Rectal smooth muscle tissue (tissue), 1 donor: ENCODE results near the gene CDAN1.
"Not testable (repeated sequence)": the region's sequence is repeated elsewhere in the genome, so short reads cannot be mapped to it uniquely, and the experiment has no call there.

Experiments used
- H3K27ac ChIP-seq: one replicate; pipeline ENCODE4 v1.7.0; 2013; ENCODE audit warnings: low read depth, low read length, inconsistent platforms
- H3K27me3 ChIP-seq: one replicate; pipeline ENCODE4 v1.7.0; 2013; ENCODE audit warnings: low read length; ENCODE audit not compliant: control insufficient read depth, insufficient read depth
- H3K36me3 ChIP-seq: one replicate; pipeline ENCODE4 v1.7.0; 2013; ENCODE audit warnings: low read length; ENCODE audit not compliant: control insufficient read depth, insufficient read depth
- H3K4me1 ChIP-seq: one replicate; pipeline ENCODE4 v1.7.0; 2013; ENCODE audit warnings: low read length; ENCODE audit not compliant: control insufficient read depth, insufficient read depth
- H3K4me3 ChIP-seq: one replicate; pipeline ENCODE4 v1.7.0; 2013; ENCODE audit warnings: low read length
- H3K9ac ChIP-seq: one replicate; pipeline ENCODE4 v1.7.0; 2013; ENCODE audit warnings: low read length

The CDAN1 gene

GRCh38 chr15:42736793-42737528 is at the start of gene CDAN1:
Gene CDAN1 (minus strand): TSS chr15:42737128. CDS start chr15:42737102, 26 bp downstream.
- Histone ChIP-seq H3K4me3 (peak within 1 kb of the TSS; percentile 93), H3K9ac (peak within 1 kb of the TSS; percentile 78), H3K4me1 (peaks cover 2% of the 10 kb centered on the region), H3K36me3 (peaks cover 5% of the 10 kb centered on the region), H3K27ac (peak within 1 kb of the TSS; percentile 81), H3K27me3 (no peaks in the 10 kb centered on the region)

- Histone ChIP-seq H3K36me3 (no peaks in the 10 kb centered on the region), H3K9ac (no peak overlapping the region), H3K4me3 (no peak overlapping the region), H3K27me3 (no peaks in the 10 kb centered on the region), H3K4me1 (no peaks in the 10 kb centered on the region), H3K27ac (no peak overlapping the region)
Observed at GRCh38 chr15:42785569-42785968, 48.6 kb upstream of the CDAN1 start.

- H3K9ac ChIP-seq: no peak overlapping the region
- no peaks in the 10 kb centered on the region for H3K36me3 ChIP-seq
- no peak overlapping the region for H3K27ac ChIP-seq
- H3K4me3 ChIP-seq: no peak overlapping the region
- no peaks in the 10 kb centered on the region for H3K4me1 ChIP-seq
- H3K27me3 ChIP-seq: no peaks in the 10 kb centered on the region
Observed at GRCh38 chr15:42784705-42785104, 47.8 kb upstream of the CDAN1 start.

GRCh38 chr15:42782716-42783115 is 45.8 kb upstream of the CDAN1 start:
- no peaks in the 10 kb centered on the region for H3K36me3 ChIP-seq
- no peak overlapping the region for H3K27ac ChIP-seq
- H3K9ac ChIP-seq: no peak overlapping the region
- H3K4me1 ChIP-seq: no peaks in the 10 kb centered on the region
- no peaks in the 10 kb centered on the region for H3K27me3 ChIP-seq
- H3K4me3 ChIP-seq: no peak overlapping the region

GRCh38 chr15:42775416-42775815 is 38.5 kb upstream of the CDAN1 start:
- H3K27ac ChIP-seq: no peak overlapping the region
- no peaks in the 10 kb centered on the region for H3K27me3 ChIP-seq
- H3K9ac ChIP-seq: no peak overlapping the region
- H3K36me3 ChIP-seq: peaks cover 4% of the 10 kb centered on the region
- no peak overlapping the region for H3K4me3 ChIP-seq
- H3K4me1 ChIP-seq: no peaks in the 10 kb centered on the region

GRCh38 chr15:42772901-42773300 is 36.0 kb upstream of the CDAN1 start:
- no peak overlapping the region for H3K4me3 ChIP-seq
- H3K9ac ChIP-seq: no peak overlapping the region
- no peaks in the 10 kb centered on the region for H3K4me1 ChIP-seq
- no peaks in the 10 kb centered on the region for H3K27me3 ChIP-seq
- H3K36me3 ChIP-seq: peaks cover 4% of the 10 kb centered on the region
- H3K27ac ChIP-seq: no peak overlapping the region

GRCh38 chr15:42772144-42772543 is 35.2 kb upstream of the CDAN1 start:
- Histone ChIP-seq H3K9ac (no peak overlapping the region), H3K27ac (no peak overlapping the region), H3K4me1 (no peaks in the 10 kb centered on the region), H3K36me3 (peaks cover 4% of the 10 kb centered on the region), H3K4me3 (no peak overlapping the region), H3K27me3 (no peaks in the 10 kb centered on the region)

GRCh38 chr15:42766109-42766508 is 29.2 kb upstream of the CDAN1 start:
- not testable (repeated sequence) for H3K27ac ChIP-seq, H3K4me1 ChIP-seq, H3K4me3 ChIP-seq, H3K9ac ChIP-seq, H3K36me3 ChIP-seq, H3K27me3 ChIP-seq

GRCh38 chr15:42764154-42764731 is 27.3 kb upstream of the CDAN1 start:
- H3K36me3 ChIP-seq, H3K27me3 ChIP-seq, H3K9ac ChIP-seq, H3K4me3 ChIP-seq, H3K4me1 ChIP-seq, H3K27ac ChIP-seq: not testable (repeated sequence)

- not testable (repeated sequence) for H3K27ac ChIP-seq, H3K4me3 ChIP-seq, H3K36me3 ChIP-seq, H3K4me1 ChIP-seq, H3K9ac ChIP-seq, H3K27me3 ChIP-seq
Observed at GRCh38 chr15:42761813-42762212, 24.9 kb upstream of the CDAN1 start.

GRCh38 chr15:42760759-42761158 is 23.8 kb upstream of the CDAN1 start:
- Histone ChIP-seq H3K9ac (no peak overlapping the region), H3K27ac (no peak overlapping the region), H3K4me1 (no peaks in the 10 kb centered on the region), H3K36me3 (no peaks in the 10 kb centered on the region), H3K4me3 (no peak overlapping the region), H3K27me3 (no peaks in the 10 kb centered on the region)

- Histone ChIP-seq H3K4me3 (no peak overlapping the region), H3K27me3 (no peaks in the 10 kb centered on the region), H3K27ac (no peak overlapping the region), H3K4me1 (no peaks in the 10 kb centered on the region), H3K36me3 (no peaks in the 10 kb centered on the region), H3K9ac (no peak overlapping the region)
Observed at GRCh38 chr15:42759093-42759492, 22.2 kb upstream of the CDAN1 start.

GRCh38 chr15:42750306-42750705 is 13.4 kb upstream of the CDAN1 start:
- no peaks in the 10 kb centered on the region for H3K27me3 ChIP-seq
- no peak overlapping the region for H3K9ac ChIP-seq
- no peaks in the 10 kb centered on the region for H3K4me1 ChIP-seq
- no peak overlapping the region for H3K4me3 ChIP-seq
- H3K27ac ChIP-seq: no peak overlapping the region
- H3K36me3 ChIP-seq: no peaks in the 10 kb centered on the region
